NCI-H2107 (cell line): ENCODE data around the gene NDRG4.

Source experiments
- DNase-seq: peaks from one replicate; lab custom pipeline; 2025; lab: John Stamatoyannopoulos, UW

NDRG4 gene

GRCh38 chr16:58495521-58496331 is 4.2 kb upstream of the NDRG4 start:
- no peak for DNase-seq

GRCh38 chr16:58497468-58497867 is 2.5 kb upstream of the NDRG4 start:
- DNase-seq = no peak

GRCh38 chr16:58497935-58498334 is 2.0 kb upstream of the NDRG4 start:
- no peak for DNase-seq

- no peak for DNase-seq
Observed at GRCh38 chr16:58498341-58499091, 1.4 kb upstream of the NDRG4 start.

- DNase-seq = no peak
Observed at GRCh38 chr16:58499092-58499511, 841 bp upstream of the NDRG4 start.

GRCh38 chr16:58500430-58501241 is 693 bp downstream of the NDRG4 start:
- DNase-seq = no peak

- peak; percentile 27 for DNase-seq
Observed at GRCh38 chr16:58501242-58502131, 1.5 kb downstream of the NDRG4 start.

- DNase-seq = no peak
Observed at GRCh38 chr16:58502217-58502921, 2.4 kb downstream of the NDRG4 start.

- DNase-seq = no peak
Observed at GRCh38 chr16:58503166-58503862, 3.4 kb downstream of the NDRG4 start.

GRCh38 chr16:58503863-58504688 is 4.1 kb downstream of the NDRG4 start:
- DNase-seq = no peak

GRCh38 chr16:58506241-58507194 is 6.6 kb downstream of the NDRG4 start:
- no peak for DNase-seq

GRCh38 chr16:58507195-58507962 is 7.4 kb downstream of the NDRG4 start:
- DNase-seq = no peak

- DNase-seq = no peak
Observed at GRCh38 chr16:58507963-58508670, 8.2 kb downstream of the NDRG4 start.

- DNase-seq = no peak
Observed at GRCh38 chr16:58508671-58509251, 8.8 kb downstream of the NDRG4 start.

GRCh38 chr16:58509256-58510096 is 9.5 kb downstream of the NDRG4 start:
- DNase-seq = no peak
